OCI-LY7 (cell line): ENCODE data around the gene SYNGAP1.

ENCODE experiments used
- EZH2phosphoT487 ChIP-seq: fragments of 200-600 bp; sonication (generic); IDR thresholded peaks from 2 replicates; pipeline ENCODE4 v1.6.1; 2018; ENCODE audit warnings: low read depth, borderline replicate concordance, mild to moderate bottlenecking, mixed run types, antibody characterized with exemption, low read length, moderate library complexity, mixed read lengths
- TF ChIP-seq, protein P1 (sequence below): fragments of 200-600 bp; sonication (generic); conservative IDR thresholded peaks from 2 replicates; pipeline ENCODE4 v1.5.1; 2014; ENCODE audit warnings: mild to moderate bottlenecking, antibody characterized with exemption, low read length, moderate library complexity, mixed read lengths

DNA sequence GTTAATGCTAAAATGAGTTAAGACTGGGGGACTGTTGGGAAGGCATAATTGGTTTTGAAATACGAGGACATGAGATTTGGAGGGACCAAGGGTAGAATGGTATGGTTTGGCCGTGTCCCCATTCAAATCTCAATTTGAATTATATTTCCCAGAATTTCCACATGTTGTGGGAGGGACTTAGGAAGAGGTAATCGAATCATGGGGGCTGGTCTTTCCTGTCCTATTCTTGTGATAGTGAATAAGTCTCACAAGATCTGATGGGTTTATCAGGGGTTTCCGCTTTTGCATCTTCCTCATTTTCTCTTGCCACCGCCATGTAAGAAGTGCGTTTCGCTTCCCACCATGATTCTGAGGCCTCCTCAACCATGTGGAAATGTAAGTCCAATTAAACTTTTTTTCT is 47.2 kb downstream of the SYNGAP1 start:
- TF ChIP-seq, protein P1, sequence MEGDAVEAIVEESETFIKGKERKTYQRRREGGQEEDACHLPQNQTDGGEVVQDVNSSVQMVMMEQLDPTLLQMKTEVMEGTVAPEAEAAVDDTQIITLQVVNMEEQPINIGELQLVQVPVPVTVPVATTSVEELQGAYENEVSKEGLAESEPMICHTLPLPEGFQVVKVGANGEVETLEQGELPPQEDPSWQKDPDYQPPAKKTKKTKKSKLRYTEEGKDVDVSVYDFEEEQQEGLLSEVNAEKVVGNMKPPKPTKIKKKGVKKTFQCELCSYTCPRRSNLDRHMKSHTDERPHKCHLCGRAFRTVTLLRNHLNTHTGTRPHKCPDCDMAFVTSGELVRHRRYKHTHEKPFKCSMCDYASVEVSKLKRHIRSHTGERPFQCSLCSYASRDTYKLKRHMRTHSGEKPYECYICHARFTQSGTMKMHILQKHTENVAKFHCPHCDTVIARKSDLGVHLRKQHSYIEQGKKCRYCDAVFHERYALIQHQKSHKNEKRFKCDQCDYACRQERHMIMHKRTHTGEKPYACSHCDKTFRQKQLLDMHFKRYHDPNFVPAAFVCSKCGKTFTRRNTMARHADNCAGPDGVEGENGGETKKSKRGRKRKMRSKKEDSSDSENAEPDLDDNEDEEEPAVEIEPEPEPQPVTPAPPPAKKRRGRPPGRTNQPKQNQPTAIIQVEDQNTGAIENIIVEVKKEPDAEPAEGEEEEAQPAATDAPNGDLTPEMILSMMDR = no peak
- no peak for TF ChIP-seq EZH2phosphoT487
